Urinary bladder (tissue), 4 donors: Measurements from ENCODE around the gene KRTAP10-9. TPM values are rescaled to one million over a fixed set of nuclear protein-coding genes. Genes with fewer than 3 reads are reported as not detected.
"Not testable (repeated sequence)": the region's sequence is repeated elsewhere in the genome, so short reads cannot be mapped to it uniquely, and the experiment has no call there.

ENCODE experiments used
- DNase-seq: peaks from one replicate; pipeline ENCODE4 v3.0.0-alpha.2; 2015; ENCODE audit errors: extremely low spot score
- H3K27ac ChIP-seq: one replicate; pipeline ENCODE4 v1.5.1; 2013; ENCODE audit warnings: low read depth, mild to moderate bottlenecking, moderate library complexity
- H3K36me3 ChIP-seq: one replicate; pipeline ENCODE4 v1.6.1; 2013; ENCODE audit warnings: mild to moderate bottlenecking, moderate library complexity; ENCODE audit not compliant: insufficient read depth
- H3K4me1 ChIP-seq: one replicate; pipeline ENCODE4 v1.6.1; 2013; ENCODE audit warnings: mild to moderate bottlenecking, moderate library complexity; ENCODE audit not compliant: insufficient read depth
- H3K4me3 ChIP-seq: one replicate; pipeline ENCODE4 v1.5.1; 2013; ENCODE audit warnings: low read depth, low read length
- WGBS: extraction: QIAGEN DNeasy Blood & Tissue Kit; methylation state at CpG from one replicate; pipeline ENCODE4 v1.1.7; 2013; 5-methylcytosine and 5-hydroxymethylcytosine counted together
- polyA plus RNA-seq: library from polyadenylated mRNA; stranded (reverse); fragments of 200-250 nt; gene quantifications from one replicate; pipeline ENCODE4 v1.2.3, GENCODE V29; 2013
- total RNA-seq: library from RNA; depleted of rRNA; stranded (reverse); fragments of >200 nt; gene quantifications from one replicate; pipeline ENCODE4 v1.2.3, GENCODE V29; 2014
- donor health status: healthy with polysubstance abuse.
- donor health status: healthy.

Gene KRTAP10-9
- total and polyA plus RNA-seq, 2 donors = not detected

GRCh38 chr21:44658913-44659595 is 32.2 kb downstream of the KRTAP10-9 start:
- 57% methylated on average over 11 of the region's 11 CpGs for WGBS
- Histone ChIP-seq H3K4me1 (no peaks in the 10 kb centered on the region), H3K4me3 (no peak overlapping the region), H3K36me3 (no peaks in the 10 kb centered on the region), H3K27ac (no peak overlapping the region)
- no peak for DNase-seq

- H3K4me1 ChIP-seq, H3K4me3 ChIP-seq, DNase-seq, H3K27ac ChIP-seq, H3K36me3 ChIP-seq: not testable (repeated sequence)
- 44% methylated on average over 7 of the region's 7 CpGs for WGBS
These were observed 34.7 kb downstream of the KRTAP10-9 start for GRCh38 chr21:44661567-44661966.

- 83% methylated on average over 5 of the region's 5 CpGs for WGBS
- DNase-seq = no peak
- no peaks in the 10 kb centered on the region for H3K36me3 ChIP-seq
- no peaks in the 10 kb centered on the region for H3K4me1 ChIP-seq
- no peak overlapping the region for H3K4me3 ChIP-seq
- H3K27ac ChIP-seq = no peak overlapping the region
These were observed 37.8 kb downstream of the KRTAP10-9 start for GRCh38 chr21:44664691-44665090.

GRCh38 chr21:44666401-44667320 is 39.8 kb downstream of the KRTAP10-9 start, which contains the start of gene KRTAP12-2:
KRTAP12-2 (minus strand) TSS chr21:44666927; CDS start chr21:44666886, 41 bp downstream.
- Histone ChIP-seq H3K4me1 (no peaks in the 10 kb centered on the region), H3K27ac (no peak within 1 kb of the TSS), H3K4me3 (no peak within 1 kb of the TSS), H3K36me3 (no peaks in the 10 kb centered on the region)
- 73% methylated on average over 19 of the region's 19 CpGs for WGBS
- no peak for DNase-seq

GRCh38 chr21:44667612-44668011 is 40.7 kb downstream of the KRTAP10-9 start:
- no peak for DNase-seq
- WGBS = 76% methylated on average over 1 of the region's 1 CpG
- H3K4me3 ChIP-seq = no peak overlapping the region
- no peaks in the 10 kb centered on the region for H3K36me3 ChIP-seq
- no peak overlapping the region for H3K27ac ChIP-seq
- H3K4me1 ChIP-seq = no peaks in the 10 kb centered on the region

GRCh38 chr21:44670642-44671432 is 43.9 kb downstream of the KRTAP10-9 start:
- no peak for DNase-seq
- Histone ChIP-seq H3K4me1 (no peaks in the 10 kb centered on the region), H3K36me3 (no peaks in the 10 kb centered on the region), H3K4me3 (no peak overlapping the region), H3K27ac (no peak overlapping the region)
- 72% methylated on average over 3 of the region's 3 CpGs for WGBS

GRCh38 chr21:44671911-44672310 is 45.0 kb downstream of the KRTAP10-9 start:
- no peak overlapping the region for H3K27ac ChIP-seq
- H3K4me1 ChIP-seq = no peaks in the 10 kb centered on the region
- H3K36me3 ChIP-seq = no peaks in the 10 kb centered on the region
- 100% methylated on average over 1 of the region's 1 CpG for WGBS
- no peak for DNase-seq
- H3K4me3 ChIP-seq = no peak overlapping the region

- H3K4me1 ChIP-seq = no peaks in the 10 kb centered on the region
- no peak overlapping the region for H3K27ac ChIP-seq
- no peaks in the 10 kb centered on the region for H3K36me3 ChIP-seq
- 95% methylated on average over 13 of the region's 13 CpGs for WGBS
- DNase-seq = no peak
- no peak overlapping the region for H3K4me3 ChIP-seq
These were observed 51.0 kb downstream of the KRTAP10-9 start for GRCh38 chr21:44677881-44678280.

Other genes starting within 250 kb of the KRTAP10-9 start
- gene LRRC3, start 171.6 kb upstream of the KRTAP10-9 start, total RNA-seq = 1.5 TPM
- gene LRRC3, start 171.6 kb upstream of the KRTAP10-9 start, polyA plus RNA-seq = 4.1 TPM
- gene KRTAP10-1, start 86.9 kb upstream of the KRTAP10-9 start, total RNA-seq = not detected
- gene KRTAP10-1, start 86.9 kb upstream of the KRTAP10-9 start, polyA plus RNA-seq = not detected
- gene KRTAP10-2, start 75.6 kb upstream of the KRTAP10-9 start, total RNA-seq = not detected
- gene KRTAP10-2, start 75.6 kb upstream of the KRTAP10-9 start, polyA plus RNA-seq = not detected
- gene KRTAP10-3, start 68.3 kb upstream of the KRTAP10-9 start, total RNA-seq = not detected
- gene KRTAP10-3, start 68.3 kb upstream of the KRTAP10-9 start, polyA plus RNA-seq = not detected
- not detected for gene KRTAP10-4, start 53.4 kb upstream of the KRTAP10-9 start, total RNA-seq
- not detected for gene KRTAP10-4, start 53.4 kb upstream of the KRTAP10-9 start, polyA plus RNA-seq
- not detected for gene KRTAP10-5, start 46.5 kb upstream of the KRTAP10-9 start, total RNA-seq
- gene KRTAP10-5, start 46.5 kb upstream of the KRTAP10-9 start, polyA plus RNA-seq = not detected
- not detected for gene KRTAP10-6, start 34.6 kb upstream of the KRTAP10-9 start, total RNA-seq
- not detected for gene KRTAP10-6, start 34.6 kb upstream of the KRTAP10-9 start, polyA plus RNA-seq
- gene KRTAP10-7, start 26.5 kb upstream of the KRTAP10-9 start, total RNA-seq = not detected
- gene KRTAP10-7, start 26.5 kb upstream of the KRTAP10-9 start, polyA plus RNA-seq = not detected
- gene KRTAP10-8, start 15.0 kb upstream of the KRTAP10-9 start, total RNA-seq = not detected
- gene KRTAP10-8, start 15.0 kb upstream of the KRTAP10-9 start, polyA plus RNA-seq = not detected
- gene KRTAP10-10, start 10.3 kb downstream of the KRTAP10-9 start, total RNA-seq = not detected
- not detected for gene KRTAP10-10, start 10.3 kb downstream of the KRTAP10-9 start, polyA plus RNA-seq
- not detected for gene KRTAP10-11, start 19.3 kb downstream of the KRTAP10-9 start, total RNA-seq
- gene KRTAP10-11, start 19.3 kb downstream of the KRTAP10-9 start, polyA plus RNA-seq = not detected
- not detected for gene KRTAP12-4, start 27.6 kb downstream of the KRTAP10-9 start, total RNA-seq
- gene KRTAP12-4, start 27.6 kb downstream of the KRTAP10-9 start, polyA plus RNA-seq = not detected
- gene KRTAP12-3, start 30.8 kb downstream of the KRTAP10-9 start, total RNA-seq = not detected
- not detected for gene KRTAP12-3, start 30.8 kb downstream of the KRTAP10-9 start, polyA plus RNA-seq
- not detected for gene KRTAP12-2, start 39.8 kb downstream of the KRTAP10-9 start, total RNA-seq
- not detected for gene KRTAP12-2, start 39.8 kb downstream of the KRTAP10-9 start, polyA plus RNA-seq
- gene KRTAP12-1, start 55.1 kb downstream of the KRTAP10-9 start, total RNA-seq = not detected
- gene KRTAP12-1, start 55.1 kb downstream of the KRTAP10-9 start, polyA plus RNA-seq = not detected
- gene KRTAP10-12, start 70.1 kb downstream of the KRTAP10-9 start, total RNA-seq = not detected
- not detected for gene KRTAP10-12, start 70.1 kb downstream of the KRTAP10-9 start, polyA plus RNA-seq
- 0.21 TPM for gene TSPEAR, start 84.5 kb downstream of the KRTAP10-9 start, total RNA-seq
- 0.03 TPM for gene TSPEAR, start 84.5 kb downstream of the KRTAP10-9 start, polyA plus RNA-seq
- gene UBE2G2, start 174.7 kb downstream of the KRTAP10-9 start, total RNA-seq = 75.9 TPM
- gene UBE2G2, start 174.7 kb downstream of the KRTAP10-9 start, polyA plus RNA-seq = 65.4 TPM
- gene SUMO3, start 191.0 kb downstream of the KRTAP10-9 start, total RNA-seq = 33.7 TPM
- 84.2 TPM for gene SUMO3, start 191.0 kb downstream of the KRTAP10-9 start, polyA plus RNA-seq
- 154 TPM for gene PTTG1IP, start 246.6 kb downstream of the KRTAP10-9 start, total RNA-seq
- 233 TPM for gene PTTG1IP, start 246.6 kb downstream of the KRTAP10-9 start, polyA plus RNA-seq